Tongue (tissue), 2 donors: ENCODE data around the gene BMP6. TPM values are rescaled to one million over a fixed set of nuclear protein-coding genes. Genes with fewer than 3 reads are reported as not detected.

Experiments
- DNase-seq: peaks from one replicate; pipeline ENCODE4 v3.0.0-alpha.2; 2015
- total RNA-seq: library from RNA; depleted of rRNA; stranded (reverse); fragments of >200 nt; gene quantifications from one replicate; pipeline ENCODE4 v1.2.3, GENCODE V29; 2014

BMP6 gene
- total RNA-seq, 1 donor from 2014 or later = 10.7 TPM

GRCh38 chr6:7747901-7748504 is 22.1 kb downstream of the BMP6 start:
- DNase-seq = no peak

GRCh38 chr6:7749478-7749877 is 23.6 kb downstream of the BMP6 start:
- no peak for DNase-seq

GRCh38 chr6:7750197-7750596 is 24.3 kb downstream of the BMP6 start:
- DNase-seq = no peak

- no peak for DNase-seq
Measured at GRCh38 chr6:7758456-7758855, 32.6 kb downstream of the BMP6 start.

- DNase-seq = no peak
Measured at GRCh38 chr6:7759320-7759719, 33.4 kb downstream of the BMP6 start.

GRCh38 chr6:7761051-7761450 is 35.2 kb downstream of the BMP6 start:
- no peak for DNase-seq

- no peak for DNase-seq
Measured at GRCh38 chr6:7762760-7763159, 36.9 kb downstream of the BMP6 start.

GRCh38 chr6:7763881-7764280 is 38.0 kb downstream of the BMP6 start:
- peak; percentile 68 for DNase-seq

- DNase-seq = no peak
Measured at GRCh38 chr6:7765575-7766325, 39.9 kb downstream of the BMP6 start.

- DNase-seq = no peak
Measured at GRCh38 chr6:7769702-7770101, 43.8 kb downstream of the BMP6 start.

- DNase-seq = no peak
Measured at GRCh38 chr6:7770111-7770510, 44.2 kb downstream of the BMP6 start.

- DNase-seq = no peak
Measured at GRCh38 chr6:7770601-7771000, 44.7 kb downstream of the BMP6 start.

- DNase-seq = no peak
Measured at GRCh38 chr6:7773322-7773721, 47.4 kb downstream of the BMP6 start.

GRCh38 chr6:7773914-7774313 is 48.0 kb downstream of the BMP6 start:
- DNase-seq = no peak

- no peak for DNase-seq
Measured at GRCh38 chr6:7776509-7776908, 50.6 kb downstream of the BMP6 start.

GRCh38 chr6:7777074-7777473 is 51.2 kb downstream of the BMP6 start:
- DNase-seq = no peak

GRCh38 chr6:7781240-7781639 is 55.3 kb downstream of the BMP6 start:
- DNase-seq = no peak

GRCh38 chr6:7784248-7784647 is 58.3 kb downstream of the BMP6 start:
- DNase-seq = no peak

GRCh38 chr6:7784706-7785105 is 58.8 kb downstream of the BMP6 start:
- no peak for DNase-seq

GRCh38 chr6:7785243-7786035 is 59.5 kb downstream of the BMP6 start:
- peak; percentile 74 for DNase-seq

GRCh38 chr6:7786214-7786661 is 60.3 kb downstream of the BMP6 start:
- peak; percentile 90 for DNase-seq

GRCh38 chr6:7787137-7787608 is 61.3 kb downstream of the BMP6 start:
- DNase-seq = peak; percentile 91

GRCh38 chr6:7787731-7788130 is 61.8 kb downstream of the BMP6 start:
- no peak for DNase-seq
